HepG2 (cell line): ENCODE measurements around the gene THBS2. TPM values are rescaled to one million over a fixed set of nuclear protein-coding genes. Genes with fewer than 3 reads are reported as not detected.

Experiments used
- AFF4 ChIP-seq: sonication (generic); formaldehyde crosslinking; IDR thresholded peaks from 2 replicates; pipeline ENCODE4 v1.4.0; 2020; ENCODE audit warnings: missing genetic modification reagents
- ATF7-NPFF ChIP-seq: sonication (generic); formaldehyde crosslinking; IDR thresholded peaks from 2 replicates; pipeline ENCODE4 v1.8.1; 2023; ENCODE audit warnings: mild to moderate bottlenecking, low read depth, missing genetic modification reagents, moderate library complexity
- FOXA3 ChIP-seq: IDR thresholded peaks from 2 replicates; pipeline ENCODE4 v1.6.1; 2016; ENCODE audit warnings: missing genetic modification reagents, missing compliant biosample characterization
- GABPA ChIP-seq, 2 experiments: IDR thresholded peaks; 2 replicates each; pipeline ENCODE4 v1.6.1; 2011 to 2016; ENCODE audit warnings: low read depth in 2 of 2, low read length in 1 of 2, missing biosample characterization in 1 of 2, missing genetic modification characterization in 1 of 2
- GMEB2 ChIP-seq: IDR thresholded peaks from 2 replicates; pipeline ENCODE4 v1.6.1; 2016; ENCODE audit warnings: missing biosample characterization, missing genetic modification reagents, low read depth
- JARID2 ChIP-seq: sonication (generic); formaldehyde crosslinking; IDR thresholded peaks from 2 replicates; pipeline ENCODE4 v1.8.1; 2023; ENCODE audit warnings: missing genetic modification reagents, inconsistent platforms; ENCODE audit not compliant: insufficient replicate concordance
- SIN3A ChIP-seq: IDR thresholded peaks from 2 replicates; pipeline ENCODE4 v1.6.1; 2011; ENCODE audit warnings: low read depth, mild to moderate bottlenecking, control low read depth, low read length, borderline replicate concordance
- SMC3 ChIP-seq: IDR thresholded peaks from 2 replicates; pipeline ENCODE4 v1.6.1; 2011; ENCODE audit warnings: low read length, improper control_type of control experiment
- TBP ChIP-seq: sonication (generic); formaldehyde crosslinking; IDR thresholded peaks from 2 replicates; pipeline ENCODE4 v1.5.0; 2020; ENCODE audit warnings: missing genetic modification reagents
- YY1 ChIP-seq: IDR thresholded peaks from 2 replicates; pipeline ENCODE4 v1.6.1; 2011; ENCODE audit warnings: low read length, low read depth, moderate library complexity, mild to moderate bottlenecking; ENCODE audit not compliant: insufficient read depth, insufficient replicate concordance
- ZNF205 ChIP-seq: IDR thresholded peaks from 2 replicates; pipeline ENCODE4 v1.6.1; 2018; ENCODE audit warnings: missing biosample characterization, missing genetic modification reagents
- ZNF225 ChIP-seq: sonication (generic); formaldehyde crosslinking; IDR thresholded peaks from 2 replicates; pipeline ENCODE4 v1.4.0; 2020; ENCODE audit warnings: mild to moderate bottlenecking, missing genetic modification reagents
- ZNF891 ChIP-seq: sonication (generic); formaldehyde crosslinking; IDR thresholded peaks from 2 replicates; pipeline ENCODE4 v1.5.0; 2020; ENCODE audit warnings: mild to moderate bottlenecking, missing genetic modification reagents
- polyA plus RNA-seq, 8 experiments: library from polyadenylated mRNA; depleted of rRNA in 3 of 8; stranded (reverse) in 7 of 8; unstranded in 1 of 8; fragments of >200 nt; fragmentation: Illumina TruSeq in 4 of 8; extraction: Trizol in 4 of 8; gene quantifications; 2 replicates each; pipeline versions ENCODE4 v1.2.1 to v1.2.3, GENCODE V29; 2011 to 2016; ENCODE audit warnings: low read depth in 4 of 8, missing spikeins in 1 of 8, mixed read lengths in 1 of 8; ENCODE audit not compliant: insufficient read depth in 1 of 8
- total RNA-seq, 5 experiments: library from RNA; depleted of rRNA; stranded (reverse); fragments of >200 nt; fragmentation: Illumina TruSeq; extraction: Trizol; gene quantifications; 2 replicates each; pipeline ENCODE4 v1.2.3, GENCODE V29; 2016; ENCODE audit warnings: low read depth in 1 of 5
- TF ChIP-seq, protein P1 (sequence below): sonication (generic); formaldehyde crosslinking; IDR thresholded peaks from 2 replicates; pipeline ENCODE4 v1.4.0; 2020; ENCODE audit warnings: mild to moderate bottlenecking, missing genetic modification reagents
- TF ChIP-seq, protein P2 (sequence below): IDR thresholded peaks from 2 replicates; pipeline ENCODE4 v1.6.1; 2016; ENCODE audit warnings: low read depth, control low read depth
- TF ChIP-seq, protein P3 (sequence below): sonication (generic); formaldehyde crosslinking; IDR thresholded peaks from 2 replicates; pipeline ENCODE4 v1.4.0; 2020; ENCODE audit warnings: mild to moderate bottlenecking, missing genetic modification reagents, borderline replicate concordance

THBS2 gene
- total and polyA plus RNA-seq, 2 of the 13 experiments (the other 11 are each of a cell fraction or from before 2014, with no cell fraction given): 0.12 to 0.15 TPM

- TF ChIP-seq, protein P1, sequence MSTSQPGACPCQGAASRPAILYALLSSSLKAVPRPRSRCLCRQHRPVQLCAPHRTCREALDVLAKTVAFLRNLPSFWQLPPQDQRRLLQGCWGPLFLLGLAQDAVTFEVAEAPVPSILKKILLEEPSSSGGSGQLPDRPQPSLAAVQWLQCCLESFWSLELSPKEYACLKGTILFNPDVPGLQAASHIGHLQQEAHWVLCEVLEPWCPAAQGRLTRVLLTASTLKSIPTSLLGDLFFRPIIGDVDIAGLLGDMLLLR (CRISPR knock-in tag): no peak
- TF ChIP-seq YY1: peak; percentile 62
- no peak for TF ChIP-seq ZNF891
- no peak for TF ChIP-seq SIN3A
- no peak for TF ChIP-seq TBP (CRISPR knock-in tag)
- no peak for TF ChIP-seq ATF7-NPFF (CRISPR knock-in tag)
- peak; percentile 95; the same call in 1 of the 2 replicates for TF ChIP-seq FOXA3
- no peak for TF ChIP-seq ZNF225 (CRISPR knock-in tag)
- TF ChIP-seq GMEB2 (CRISPR knock-in tag): no peak
- TF ChIP-seq GABPA (IDR thresholded peaks at IDR 0.05; ENCODE audit: low read depth, low read length): no peak
- TF ChIP-seq GABPA (CRISPR knock-in tag; IDR thresholded peaks at IDR 0.05; ENCODE audit: low read depth): peak; percentile 46; the same call in 1 of the 2 replicates
- TF ChIP-seq AFF4 (CRISPR knock-in tag): peak; percentile 71; the same call in 1 of the 2 replicates
- TF ChIP-seq ZNF205 (CRISPR knock-in tag): peak; percentile 77; the same call in 1 of the 2 replicates
- TF ChIP-seq, protein P2, sequence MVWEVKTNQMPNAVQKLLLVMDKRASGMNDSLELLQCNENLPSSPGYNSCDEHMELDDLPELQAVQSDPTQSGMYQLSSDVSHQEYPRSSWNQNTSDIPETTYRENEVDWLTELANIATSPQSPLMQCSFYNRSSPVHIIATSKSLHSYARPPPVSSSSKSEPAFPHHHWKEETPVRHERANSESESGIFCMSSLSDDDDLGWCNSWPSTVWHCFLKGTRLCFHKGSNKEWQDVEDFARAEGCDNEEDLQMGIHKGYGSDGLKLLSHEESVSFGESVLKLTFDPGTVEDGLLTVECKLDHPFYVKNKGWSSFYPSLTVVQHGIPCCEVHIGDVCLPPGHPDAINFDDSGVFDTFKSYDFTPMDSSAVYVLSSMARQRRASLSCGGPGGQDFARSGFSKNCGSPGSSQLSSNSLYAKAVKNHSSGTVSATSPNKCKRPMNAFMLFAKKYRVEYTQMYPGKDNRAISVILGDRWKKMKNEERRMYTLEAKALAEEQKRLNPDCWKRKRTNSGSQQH: peak; percentile 45; the same call in 1 of the 2 replicates
- TF ChIP-seq, protein P3, sequence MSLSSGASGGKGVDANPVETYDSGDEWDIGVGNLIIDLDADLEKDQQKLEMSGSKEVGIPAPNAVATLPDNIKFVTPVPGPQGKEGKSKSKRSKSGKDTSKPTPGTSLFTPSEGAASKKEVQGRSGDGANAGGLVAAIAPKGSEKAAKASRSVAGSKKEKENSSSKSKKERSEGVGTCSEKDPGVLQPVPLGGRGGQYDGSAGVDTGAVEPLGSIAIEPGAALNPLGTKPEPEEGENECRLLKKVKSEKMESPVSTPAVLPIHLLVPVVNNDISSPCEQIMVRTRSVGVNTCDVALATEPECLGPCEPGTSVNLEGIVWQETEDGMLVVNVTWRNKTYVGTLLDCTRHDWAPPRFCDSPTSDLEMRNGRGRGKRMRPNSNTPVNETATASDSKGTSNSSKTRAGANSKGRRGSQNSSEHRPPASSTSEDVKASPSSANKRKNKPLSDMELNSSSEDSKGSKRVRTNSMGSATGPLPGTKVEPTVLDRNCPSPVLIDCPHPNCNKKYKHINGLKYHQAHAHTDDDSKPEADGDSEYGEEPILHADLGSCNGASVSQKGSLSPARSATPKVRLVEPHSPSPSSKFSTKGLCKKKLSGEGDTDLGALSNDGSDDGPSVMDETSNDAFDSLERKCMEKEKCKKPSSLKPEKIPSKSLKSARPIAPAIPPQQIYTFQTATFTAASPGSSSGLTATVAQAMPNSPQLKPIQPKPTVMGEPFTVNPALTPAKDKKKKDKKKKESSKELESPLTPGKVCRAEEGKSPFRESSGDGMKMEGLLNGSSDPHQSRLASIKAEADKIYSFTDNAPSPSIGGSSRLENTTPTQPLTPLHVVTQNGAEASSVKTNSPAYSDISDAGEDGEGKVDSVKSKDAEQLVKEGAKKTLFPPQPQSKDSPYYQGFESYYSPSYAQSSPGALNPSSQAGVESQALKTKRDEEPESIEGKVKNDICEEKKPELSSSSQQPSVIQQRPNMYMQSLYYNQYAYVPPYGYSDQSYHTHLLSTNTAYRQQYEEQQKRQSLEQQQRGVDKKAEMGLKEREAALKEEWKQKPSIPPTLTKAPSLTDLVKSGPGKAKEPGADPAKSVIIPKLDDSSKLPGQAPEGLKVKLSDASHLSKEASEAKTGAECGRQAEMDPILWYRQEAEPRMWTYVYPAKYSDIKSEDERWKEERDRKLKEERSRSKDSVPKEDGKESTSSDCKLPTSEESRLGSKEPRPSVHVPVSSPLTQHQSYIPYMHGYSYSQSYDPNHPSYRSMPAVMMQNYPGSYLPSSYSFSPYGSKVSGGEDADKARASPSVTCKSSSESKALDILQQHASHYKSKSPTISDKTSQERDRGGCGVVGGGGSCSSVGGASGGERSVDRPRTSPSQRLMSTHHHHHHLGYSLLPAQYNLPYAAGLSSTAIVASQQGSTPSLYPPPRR: peak; percentile 88
- peak; percentile 53; the same call in 1 of the 2 replicates for TF ChIP-seq SMC3
- no peak for TF ChIP-seq JARID2
Measured at GRCh38 chr6:169292338-169293124, 38.9 kb upstream of the THBS2 start (continued).
